A549 treated with CORT108297 at 1 μM for 4 hours (cell line): ENCODE data around the gene SPINT1. TPM values are rescaled to one million over a fixed set of nuclear protein-coding genes. Genes with fewer than 3 reads are reported as not detected.

ENCODE experiments used
- total RNA-seq: library from RNA; stranded (reverse); fragments of 200-300 nt; extraction: Qiagen RNA extraction; gene quantifications from 5 replicates; pipeline ENCODE4 v1.2.3, GENCODE V29; 2022

SPINT1 gene, protein sequence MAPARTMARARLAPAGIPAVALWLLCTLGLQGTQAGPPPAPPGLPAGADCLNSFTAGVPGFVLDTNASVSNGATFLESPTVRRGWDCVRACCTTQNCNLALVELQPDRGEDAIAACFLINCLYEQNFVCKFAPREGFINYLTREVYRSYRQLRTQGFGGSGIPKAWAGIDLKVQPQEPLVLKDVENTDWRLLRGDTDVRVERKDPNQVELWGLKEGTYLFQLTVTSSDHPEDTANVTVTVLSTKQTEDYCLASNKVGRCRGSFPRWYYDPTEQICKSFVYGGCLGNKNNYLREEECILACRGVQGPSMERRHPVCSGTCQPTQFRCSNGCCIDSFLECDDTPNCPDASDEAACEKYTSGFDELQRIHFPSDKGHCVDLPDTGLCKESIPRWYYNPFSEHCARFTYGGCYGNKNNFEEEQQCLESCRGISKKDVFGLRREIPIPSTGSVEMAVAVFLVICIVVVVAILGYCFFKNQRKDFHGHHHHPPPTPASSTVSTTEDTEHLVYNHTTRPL
- 0.85 to 1.0 TPM (median 0.88 TPM) in 5 replicates for total RNA-seq

DNA sequence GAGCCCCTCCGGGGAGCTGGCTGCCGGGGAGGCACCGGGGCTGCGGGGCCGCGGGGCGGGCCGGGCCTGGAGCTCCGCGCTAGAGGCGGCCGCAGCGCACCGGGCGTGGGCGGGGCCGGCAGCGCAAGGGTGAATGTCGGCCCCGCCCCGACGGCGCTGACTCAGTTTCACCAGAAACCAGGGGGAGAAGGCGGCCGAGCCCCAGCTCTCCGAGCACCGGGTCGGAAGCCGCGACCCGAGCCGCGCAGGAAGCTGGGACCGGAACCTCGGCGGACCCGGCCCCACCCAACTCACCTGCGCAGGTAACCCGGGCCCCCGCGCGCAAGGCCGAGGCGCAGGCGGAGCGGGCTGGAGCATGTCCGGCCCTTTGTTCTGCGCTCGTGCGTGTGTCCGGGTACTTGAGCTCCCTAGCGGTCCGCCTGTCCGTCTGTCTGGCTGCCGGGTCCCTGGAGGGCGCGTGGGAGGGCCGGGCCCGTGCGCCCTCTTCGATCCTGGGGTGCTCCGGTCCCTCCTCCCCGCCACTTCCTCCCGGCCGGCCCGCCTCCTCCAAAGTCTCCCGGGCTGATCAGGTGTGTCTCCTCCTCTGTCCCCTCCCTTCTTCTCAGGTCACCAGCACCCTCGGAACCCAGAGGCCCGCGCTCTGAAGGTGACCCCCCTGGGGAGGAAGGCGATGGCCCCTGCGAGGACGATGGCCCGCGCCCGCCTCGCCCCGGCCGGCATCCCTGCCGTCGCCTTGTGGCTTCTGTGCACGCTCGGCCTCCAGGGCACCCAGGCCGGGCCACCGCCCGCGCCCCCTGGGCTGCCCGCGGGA is at the start of gene SPINT1:
Gene SPINT1, plus strand, starts transcription at position 164 of the 811 bp plus-strand sequence. Its CDS starts 507 bp downstream, at position 671.

DNA sequence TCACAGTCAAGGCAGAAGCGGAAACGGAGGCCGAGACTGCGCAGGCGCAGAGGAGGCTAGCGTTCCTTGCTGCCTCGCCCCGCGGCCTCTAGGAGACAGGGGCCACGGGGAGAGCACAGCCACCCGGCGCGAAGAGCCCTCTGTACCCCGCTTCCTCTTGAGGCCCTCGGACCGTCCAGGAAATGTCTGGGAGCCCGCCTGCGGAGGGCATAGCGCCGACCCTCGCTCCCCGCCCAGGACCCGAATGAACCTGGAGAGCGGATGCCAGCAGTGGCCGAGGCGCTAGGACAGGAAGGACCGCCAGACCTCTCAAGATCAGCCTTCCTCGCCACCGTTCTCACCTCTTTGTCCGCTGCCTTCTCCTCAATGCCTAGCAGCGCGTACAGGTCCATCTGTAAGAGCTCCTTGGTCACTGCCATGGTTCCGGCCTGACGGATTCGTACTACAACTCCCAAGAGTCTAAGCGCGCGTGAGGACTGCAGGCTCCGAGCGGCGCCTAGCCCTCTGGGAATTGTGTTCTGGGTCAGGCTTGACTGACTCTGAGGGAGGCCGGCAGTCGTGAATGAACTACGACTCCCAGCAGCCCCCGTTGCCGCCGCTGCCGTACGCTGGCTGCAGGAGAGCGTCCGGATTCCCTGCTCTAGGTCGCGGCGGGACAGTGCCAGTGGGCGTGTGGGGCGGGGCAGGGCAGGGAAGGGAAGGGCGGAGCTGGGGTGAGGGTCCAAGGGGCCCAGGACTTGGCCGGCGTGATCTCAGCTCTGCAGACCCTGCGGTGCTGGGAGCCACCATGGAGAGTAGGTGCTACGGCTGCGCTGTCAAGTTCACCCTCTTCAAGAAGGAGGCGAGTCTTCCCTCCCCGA is 36.6 kb upstream of the SPINT1 start, which contains the start of the genes DNAJC17 and ZFYVE19:
Gene DNAJC17, minus strand, starts transcription at position 446 of the 860 bp plus-strand sequence. Its CDS starts 27 bp downstream, at position 419.
Gene ZFYVE19, plus strand, starts transcription at position 62 of the 860 bp plus-strand sequence. Its CDS starts 501 bp downstream, at position 563.

DNA sequence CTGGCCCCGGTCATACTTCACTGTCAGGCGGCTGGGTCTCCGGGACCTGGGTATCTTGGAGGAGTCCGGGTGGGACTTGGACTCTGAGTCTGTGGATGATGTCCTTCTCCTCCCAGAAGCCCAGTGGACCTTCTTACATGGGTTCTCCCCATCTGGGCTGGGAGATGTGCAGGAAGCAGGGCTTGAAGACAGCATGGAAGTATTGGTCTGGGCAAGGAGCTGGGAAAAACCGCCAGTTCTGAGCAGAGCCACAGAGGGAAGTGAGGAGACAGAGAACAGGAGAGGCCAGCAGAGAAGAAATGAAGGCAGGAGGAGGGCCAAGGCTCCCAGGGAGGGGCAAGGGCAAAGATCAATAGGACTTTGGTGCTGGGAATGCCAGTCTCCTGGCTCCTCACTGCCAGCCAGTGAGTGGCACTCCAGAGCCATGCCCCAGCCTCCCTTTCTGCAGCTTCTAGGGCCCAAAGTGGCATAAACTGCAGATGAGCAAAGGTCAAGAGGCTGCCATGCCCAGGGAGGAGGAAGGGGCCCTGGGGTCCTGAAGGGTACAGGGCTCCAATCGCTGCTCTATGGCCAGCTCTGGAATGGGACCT is 15.3 kb upstream of the SPINT1 start, which contains the start of gene PPP1R14D:
Gene PPP1R14D, minus strand, starts transcription at position 262 of the 590 bp plus-strand sequence. Its CDS starts 67 bp downstream, at position 195.

DNA sequence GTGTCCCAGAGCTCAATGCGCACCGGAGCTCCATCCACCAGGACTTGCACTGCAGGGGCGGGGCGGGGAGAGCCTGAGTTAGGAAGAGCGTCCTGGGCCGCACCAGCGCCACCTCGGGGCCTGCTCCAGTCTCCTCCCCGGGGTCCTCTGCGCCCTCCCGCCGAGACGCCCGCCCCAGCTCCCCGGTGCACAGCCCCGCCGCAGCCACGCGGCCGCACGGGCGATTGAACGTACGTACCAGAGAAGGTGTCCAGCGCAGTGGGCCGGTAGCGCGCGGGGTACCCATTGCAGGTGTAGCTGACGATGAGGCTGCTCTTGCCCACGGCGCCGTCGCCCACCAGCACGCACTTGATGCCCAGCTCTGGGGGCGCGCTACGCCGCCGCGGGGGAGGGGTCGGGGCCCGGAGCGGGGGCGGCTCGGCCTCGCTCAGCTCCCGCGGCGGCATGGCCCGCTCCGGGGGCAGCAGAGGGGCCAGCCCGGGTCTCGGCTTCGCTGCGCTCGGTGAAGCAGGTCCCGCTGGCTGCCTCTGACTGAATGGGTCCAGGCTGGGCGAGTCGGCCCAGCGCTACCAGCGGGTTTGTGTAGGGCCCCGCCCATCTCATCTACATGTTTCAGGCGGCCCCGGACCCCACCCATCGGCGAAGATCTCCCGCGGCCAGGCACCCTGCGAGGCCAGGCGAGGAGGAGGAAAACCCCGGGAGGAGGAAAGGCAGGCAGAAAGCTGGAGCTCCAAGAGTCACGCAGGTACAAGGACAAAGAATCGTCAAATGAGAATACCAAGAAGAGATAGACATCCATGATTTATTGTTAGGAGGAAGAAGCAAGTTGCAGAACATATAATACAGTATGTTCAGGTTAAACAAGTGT is 30.1 kb downstream of the SPINT1 start, which contains the start of gene RHOV:
Gene RHOV, minus strand, starts transcription at position 541 of the 868 bp plus-strand sequence. Its CDS starts 95 bp downstream, at position 446.

DNA sequence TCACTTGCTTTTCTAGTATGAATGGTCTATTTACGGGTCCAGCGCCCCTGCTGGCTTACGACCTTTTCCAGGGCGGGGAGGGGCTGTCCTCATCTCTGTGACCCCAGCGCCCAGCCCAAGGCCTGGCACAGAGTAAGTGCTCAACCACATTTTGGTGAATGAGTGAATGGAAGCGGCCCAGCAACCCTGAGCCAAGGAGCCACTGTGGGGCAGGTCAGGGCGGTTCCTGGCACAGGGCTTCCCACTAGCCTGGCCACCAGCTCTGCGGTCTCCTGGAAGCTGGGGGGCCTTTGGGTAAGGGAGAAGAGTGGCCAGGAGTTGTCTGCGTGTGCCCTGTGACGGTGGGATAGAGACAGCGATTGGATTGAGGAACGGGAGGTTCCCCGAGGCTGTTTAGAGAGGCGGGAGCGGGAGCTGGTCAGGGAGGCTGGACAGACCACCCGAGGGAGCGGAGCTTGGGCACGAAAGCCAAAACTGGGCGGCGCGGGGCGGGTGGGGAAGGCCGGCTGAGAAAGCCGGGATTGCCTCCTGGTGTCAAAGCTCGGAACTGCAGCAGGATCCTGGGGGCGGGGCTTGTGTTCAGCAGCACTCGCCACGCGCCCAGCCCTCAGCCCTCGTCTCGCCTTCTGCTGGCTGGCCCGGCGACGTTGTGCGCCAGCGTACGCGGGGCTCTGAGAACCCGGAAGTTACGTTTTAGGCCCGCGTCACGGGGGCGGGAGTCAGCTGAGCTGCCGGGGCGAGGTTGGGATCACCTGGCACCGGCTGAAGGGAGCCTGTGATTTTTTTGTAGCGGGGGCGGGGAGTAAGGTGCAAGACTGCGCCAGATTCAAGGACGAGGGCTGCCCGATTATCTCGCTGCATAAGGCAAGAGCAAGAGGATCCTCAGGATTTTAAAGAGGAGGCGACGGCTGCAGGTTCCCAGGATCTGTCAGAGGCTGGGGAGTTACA is 50.2 kb downstream of the SPINT1 start, which contains the start of gene VPS18:
Gene VPS18, plus strand, starts transcription at position 718 of the 948 bp plus-strand sequence. CDS start 319 bp downstream, outside the sequence.

Other genes starting within 250 kb of the SPINT1 start
- gene KNL1, start 249.8 kb upstream of the SPINT1 start, total RNA-seq = 5.1 to 7.9 TPM (median 6.8 TPM) in 5 replicates
- gene RAD51, start 148.9 kb upstream of the SPINT1 start, total RNA-seq = 18.1 to 22.0 TPM (median 19.8 TPM) in 5 replicates
- gene RMDN3, start 88.8 kb upstream of the SPINT1 start, total RNA-seq = 22.5 to 24.4 TPM (median 23.3 TPM) in 5 replicates
- 7.7 to 9.7 TPM (median 8.8 TPM) in 5 replicates for gene GCHFR, start 80.0 kb upstream of the SPINT1 start, total RNA-seq
- 0.05 to 0.08 TPM (median 0.08 TPM) in 5 replicates for gene C15orf62, start 74.1 kb upstream of the SPINT1 start, total RNA-seq
- 16.7 to 19.7 TPM (median 17.9 TPM) in 5 replicates for gene ZFYVE19, start 37.0 kb upstream of the SPINT1 start, total RNA-seq
- gene DNAJC17, start 36.6 kb upstream of the SPINT1 start, total RNA-seq = 23.0 to 26.4 TPM (median 25.8 TPM) in 5 replicates
- gene PPP1R14D, start 15.3 kb upstream of the SPINT1 start, total RNA-seq = 0.10 to 0.28 TPM in 2 of 5 replicates, not detected in the others
- gene RHOV, start 30.2 kb downstream of the SPINT1 start, total RNA-seq = 4.2 to 6.7 TPM (median 6.0 TPM) in 5 replicates
- 18.3 to 23.8 TPM (median 22.5 TPM) in 5 replicates for gene VPS18, start 50.4 kb downstream of the SPINT1 start, total RNA-seq
- 0.57 to 0.75 TPM (median 0.65 TPM) in 5 replicates for gene DLL4, start 85.3 kb downstream of the SPINT1 start, total RNA-seq
- 3.1 to 9.5 TPM (median 5.5 TPM) in 5 replicates for gene CHAC1, start 109.4 kb downstream of the SPINT1 start, total RNA-seq